ENCODE results near the gene ZNF654. TPM values are rescaled to one million over a fixed set of nuclear protein-coding genes. Genes with fewer than 3 reads are reported as not detected.
"Not testable (repeated sequence)": the region's sequence is repeated elsewhere in the genome, so short reads cannot be mapped to it uniquely, and the experiment has no call there.

The ZNF654 gene
- total RNA-seq, 1 donor from 2014 or later: 2.3 TPM

- no peaks in the 10 kb centered on the region for H3K9me3 ChIP-seq
- peaks cover 0 to 4% of the 10 kb centered on the region in 2 donors for H3K4me1 ChIP-seq
- H3K27ac ChIP-seq: no peak overlapping the region
- TF ChIP-seq, protein P1, sequence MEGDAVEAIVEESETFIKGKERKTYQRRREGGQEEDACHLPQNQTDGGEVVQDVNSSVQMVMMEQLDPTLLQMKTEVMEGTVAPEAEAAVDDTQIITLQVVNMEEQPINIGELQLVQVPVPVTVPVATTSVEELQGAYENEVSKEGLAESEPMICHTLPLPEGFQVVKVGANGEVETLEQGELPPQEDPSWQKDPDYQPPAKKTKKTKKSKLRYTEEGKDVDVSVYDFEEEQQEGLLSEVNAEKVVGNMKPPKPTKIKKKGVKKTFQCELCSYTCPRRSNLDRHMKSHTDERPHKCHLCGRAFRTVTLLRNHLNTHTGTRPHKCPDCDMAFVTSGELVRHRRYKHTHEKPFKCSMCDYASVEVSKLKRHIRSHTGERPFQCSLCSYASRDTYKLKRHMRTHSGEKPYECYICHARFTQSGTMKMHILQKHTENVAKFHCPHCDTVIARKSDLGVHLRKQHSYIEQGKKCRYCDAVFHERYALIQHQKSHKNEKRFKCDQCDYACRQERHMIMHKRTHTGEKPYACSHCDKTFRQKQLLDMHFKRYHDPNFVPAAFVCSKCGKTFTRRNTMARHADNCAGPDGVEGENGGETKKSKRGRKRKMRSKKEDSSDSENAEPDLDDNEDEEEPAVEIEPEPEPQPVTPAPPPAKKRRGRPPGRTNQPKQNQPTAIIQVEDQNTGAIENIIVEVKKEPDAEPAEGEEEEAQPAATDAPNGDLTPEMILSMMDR (IDR thresholded peaks at IDR 0.05): no peak
- peaks cover 0 to 7% of the 10 kb centered on the region in 2 donors for H3K36me3 ChIP-seq
- intact Hi-C loops (cut with DNase I): loop anchor here (10.0 kb wide), 1 partner anchor 113 kb away; no protein-coding TSS in a partner anchor
- DNase-seq (ENCODE audit: low spot score in 2 of 2): no peak
- no peak overlapping the region for H3K4me3 ChIP-seq
- no peaks in the 10 kb centered on the region for H3K27me3 ChIP-seq
Observed at GRCh38 chr3:88117683-88118082, 58.6 kb downstream of the ZNF654 start.

DNA sequence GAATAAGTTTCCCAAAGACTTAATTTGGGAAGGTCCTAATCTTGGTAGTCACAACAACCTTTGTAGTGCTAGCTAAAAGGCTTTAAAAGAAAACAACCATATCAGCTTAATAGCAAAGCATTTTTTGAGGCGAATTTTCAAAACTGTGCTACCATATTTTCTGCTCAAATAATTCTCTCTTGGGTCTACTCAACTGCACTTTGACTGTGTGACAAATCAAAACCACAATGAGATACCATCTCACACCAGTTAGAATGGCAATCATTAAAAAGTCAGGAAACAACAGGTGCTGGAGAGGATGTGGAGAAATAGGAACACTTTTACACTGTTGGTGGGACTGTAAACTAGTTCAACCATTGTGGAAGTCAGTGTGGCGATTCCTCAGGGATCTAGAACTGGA, 59.5 kb downstream of the ZNF654 start:
- not testable (repeated sequence) for H3K36me3 ChIP-seq; DNase-seq (ENCODE audit: low spot score in 2 of 2); H3K27ac ChIP-seq; H3K4me1 ChIP-seq; H3K4me3 ChIP-seq; H3K9me3 ChIP-seq; H3K27me3 ChIP-seq
- intact Hi-C loops (cut with DNase I): loop anchor here (10.0 kb wide), 1 partner anchor 114 kb away; no protein-coding TSS in a partner anchor

GRCh38 chr3:88123526-88123925, 64.5 kb downstream of the ZNF654 start:
- no peak for DNase-seq (ENCODE audit: low spot score in 2 of 2)
- H3K27ac ChIP-seq: no peak overlapping the region
- TF ChIP-seq, protein P1 (IDR thresholded peaks at IDR 0.05): no peak

DNA sequence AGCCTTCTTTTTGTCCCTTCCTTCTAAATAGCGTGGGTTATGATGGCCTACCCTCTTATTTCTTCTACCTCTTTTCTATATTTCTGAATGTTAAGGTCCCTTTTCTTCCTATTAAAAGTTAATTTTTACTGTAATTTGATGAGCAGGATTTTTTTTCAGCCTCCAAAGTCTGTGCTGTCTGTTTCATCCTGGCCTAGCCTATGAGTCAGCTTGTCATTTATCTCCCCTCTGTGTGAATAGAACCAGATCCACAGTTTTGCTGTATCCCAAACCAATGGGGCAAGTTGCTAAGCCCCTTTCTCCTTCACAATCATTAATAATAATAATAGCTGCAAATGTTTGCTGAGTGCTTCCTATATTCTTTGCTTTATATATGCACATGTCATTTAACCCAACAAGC, 72.6 kb downstream of the ZNF654 start:
- H3K36me3 ChIP-seq: peaks cover 6 to 28% of the 10 kb centered on the region in 2 donors
- H3K27ac ChIP-seq: no peak overlapping the region
- no peaks in the 10 kb centered on the region for H3K9me3 ChIP-seq
- H3K4me1 ChIP-seq: no peaks in the 10 kb centered on the region
- DNase-seq (ENCODE audit: low spot score in 2 of 2): no peak
- no peak overlapping the region for H3K4me3 ChIP-seq
- TF ChIP-seq, protein P1 (IDR thresholded peaks at IDR 0.05): no peak
- H3K27me3 ChIP-seq: no peaks in the 10 kb centered on the region
- intact Hi-C loops (cut with DNase I): no loop called here

More at GRCh38 chr3:88123526-88123925, 64.5 kb downstream of the ZNF654 start:
- no peaks in the 10 kb centered on the region for H3K27me3 ChIP-seq
- no peaks in the 10 kb centered on the region for H3K9me3 ChIP-seq
- intact Hi-C loops (cut with DNase I): loop anchor here (10.0 kb wide), 1 partner anchor 229 kb away; no protein-coding TSS in a partner anchor
- no peaks in the 10 kb centered on the region for H3K4me1 ChIP-seq
- no peak overlapping the region for H3K4me3 ChIP-seq
- H3K36me3 ChIP-seq: peaks cover 0 to 3% of the 10 kb centered on the region in 2 donors

- no peak overlapping the region for H3K27ac ChIP-seq
- H3K27me3 ChIP-seq: no peaks in the 10 kb centered on the region
- H3K36me3 ChIP-seq: peaks cover 6 to 34% of the 10 kb centered on the region in 2 donors
- no peaks in the 10 kb centered on the region for H3K9me3 ChIP-seq
- intact Hi-C loops (cut with DNase I): no loop called here
- H3K4me3 ChIP-seq: no peak overlapping the region
- TF ChIP-seq, protein P1 (IDR thresholded peaks at IDR 0.05): no peak
- no peaks in the 10 kb centered on the region for H3K4me1 ChIP-seq
- no peak for DNase-seq (ENCODE audit: low spot score in 2 of 2)
Observed at GRCh38 chr3:88132894-88133293, 73.8 kb downstream of the ZNF654 start.

GRCh38 chr3:88133711-88134263, 74.7 kb downstream of the ZNF654 start:
- H3K9me3 ChIP-seq: no peaks in the 10 kb centered on the region
- peaks cover 6 to 36% of the 10 kb centered on the region in 2 donors for H3K36me3 ChIP-seq
- intact Hi-C loops (cut with DNase I): no loop called here
- H3K27me3 ChIP-seq: no peaks in the 10 kb centered on the region
- TF ChIP-seq, protein P1 (IDR thresholded peaks at IDR 0.05): no peak
- no peak overlapping the region for H3K4me3 ChIP-seq
- no peak for DNase-seq (ENCODE audit: low spot score in 2 of 2)
- H3K4me1 ChIP-seq: no peaks in the 10 kb centered on the region
- H3K27ac ChIP-seq: no peak overlapping the region
